HG02763 (cell line): ENCODE data around the gene DHRS1.
"Not testable (repeated sequence)": the region's sequence is repeated elsewhere in the genome, so short reads cannot be mapped to it uniquely, and the experiment has no call there.

ENCODE experiments used
- ATAC-seq: cut with Tn5 transposase; IDR thresholded peaks from one replicate; pipeline ENCODE4 v1.9.1; 2021; ENCODE audit warnings: mild to moderate bottlenecking, moderate library complexity; ENCODE audit not compliant: unreplicated experiment

Gene DHRS1

GRCh38 chr14:24329073-24329663, 29.6 kb upstream of the DHRS1 start:
- no peak for ATAC-seq

DNA sequence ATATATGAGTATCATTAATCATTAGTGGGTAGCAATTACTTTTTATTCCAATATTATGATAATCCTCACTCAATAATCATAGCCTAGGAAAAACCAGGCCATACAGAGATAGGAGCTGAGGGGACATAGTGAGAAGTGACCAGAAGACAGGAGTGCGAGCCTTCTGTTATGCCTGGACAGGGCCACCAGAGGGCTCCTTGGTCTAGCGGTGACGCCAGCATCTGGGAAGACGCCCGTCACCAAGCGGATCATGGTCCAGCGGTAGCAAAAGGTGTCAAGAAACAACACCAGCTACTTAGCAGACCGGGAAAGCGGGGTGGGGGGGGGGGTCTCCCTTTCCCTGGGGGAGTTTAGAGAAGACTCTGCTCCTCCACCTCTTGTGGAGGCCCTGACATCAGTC, 28.3 kb upstream of the DHRS1 start:
- ATAC-seq = not testable (repeated sequence)

- no peak for ATAC-seq
Measured at GRCh38 chr14:24327303-24327702, 27.7 kb upstream of the DHRS1 start.

DNA sequence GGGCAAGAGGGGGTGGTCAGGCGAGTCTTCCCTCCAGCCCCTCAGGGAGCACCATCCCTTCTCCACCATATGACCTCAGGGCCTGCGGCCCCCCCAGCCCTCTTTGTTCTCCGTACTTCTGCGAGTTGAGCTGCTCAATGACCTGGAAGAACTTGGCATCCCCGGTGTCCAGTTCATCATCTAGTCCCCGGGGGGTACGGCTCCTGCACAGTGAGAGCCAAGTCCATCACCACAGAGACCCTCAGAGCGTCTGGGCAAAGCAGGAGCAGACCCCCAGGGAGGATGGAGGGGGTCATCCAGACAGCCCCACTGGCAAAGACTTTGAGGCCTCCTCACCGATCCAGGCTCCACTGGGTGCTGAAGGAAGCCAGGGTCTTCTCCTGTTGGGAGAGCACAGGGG, 26.4 kb upstream of the DHRS1 start:
- no peak for ATAC-seq

GRCh38 chr14:24325041-24325530, 25.5 kb upstream of the DHRS1 start:
- no peak for ATAC-seq

DNA sequence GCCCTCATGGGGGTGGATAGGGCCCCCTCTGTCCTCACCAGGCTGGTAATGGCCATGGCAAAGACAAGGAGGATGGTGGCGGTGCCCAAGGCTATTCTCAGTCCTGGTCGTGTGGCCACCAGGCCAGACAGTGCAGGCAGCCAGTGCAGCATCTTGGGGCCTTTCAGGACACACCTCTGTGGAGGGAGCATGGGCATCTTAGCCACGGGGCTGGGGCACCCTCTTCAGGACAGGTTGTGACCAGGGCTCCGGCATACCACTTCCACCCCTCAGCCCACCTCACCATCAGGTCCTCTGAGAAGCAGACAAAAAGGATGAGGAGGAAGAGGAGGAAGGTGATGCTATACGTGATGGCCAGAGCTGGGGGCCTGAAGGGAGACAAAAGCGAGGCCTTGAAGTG, 24.4 kb upstream of the DHRS1 start:
- no peak for ATAC-seq

- ATAC-seq = no peak
Measured at GRCh38 chr14:24323341-24323740, 23.8 kb upstream of the DHRS1 start.

DNA sequence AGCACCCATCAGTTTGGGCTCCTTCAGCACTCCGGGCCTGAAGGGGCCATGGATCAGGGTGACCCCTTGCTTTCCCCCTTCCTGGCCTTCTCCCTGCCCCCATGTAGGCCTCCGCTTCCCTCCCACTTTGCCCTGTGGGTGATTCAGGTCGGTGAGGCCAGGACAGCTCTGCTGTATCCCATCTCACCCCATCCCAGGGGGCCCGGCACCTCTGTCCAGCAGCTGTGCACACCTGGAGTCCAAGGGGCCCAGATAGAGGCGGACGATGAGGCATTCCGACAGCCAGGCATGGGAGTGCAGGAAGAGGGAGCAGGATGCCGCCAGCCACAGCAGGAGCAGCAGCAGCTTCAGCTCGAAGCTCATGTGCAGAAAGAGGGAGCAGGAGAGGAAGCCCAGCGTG, 23.1 kb upstream of the DHRS1 start:
- ATAC-seq = no peak

- ATAC-seq = no peak
Measured at GRCh38 chr14:24321212-24321975, 21.8 kb upstream of the DHRS1 start.

DNA sequence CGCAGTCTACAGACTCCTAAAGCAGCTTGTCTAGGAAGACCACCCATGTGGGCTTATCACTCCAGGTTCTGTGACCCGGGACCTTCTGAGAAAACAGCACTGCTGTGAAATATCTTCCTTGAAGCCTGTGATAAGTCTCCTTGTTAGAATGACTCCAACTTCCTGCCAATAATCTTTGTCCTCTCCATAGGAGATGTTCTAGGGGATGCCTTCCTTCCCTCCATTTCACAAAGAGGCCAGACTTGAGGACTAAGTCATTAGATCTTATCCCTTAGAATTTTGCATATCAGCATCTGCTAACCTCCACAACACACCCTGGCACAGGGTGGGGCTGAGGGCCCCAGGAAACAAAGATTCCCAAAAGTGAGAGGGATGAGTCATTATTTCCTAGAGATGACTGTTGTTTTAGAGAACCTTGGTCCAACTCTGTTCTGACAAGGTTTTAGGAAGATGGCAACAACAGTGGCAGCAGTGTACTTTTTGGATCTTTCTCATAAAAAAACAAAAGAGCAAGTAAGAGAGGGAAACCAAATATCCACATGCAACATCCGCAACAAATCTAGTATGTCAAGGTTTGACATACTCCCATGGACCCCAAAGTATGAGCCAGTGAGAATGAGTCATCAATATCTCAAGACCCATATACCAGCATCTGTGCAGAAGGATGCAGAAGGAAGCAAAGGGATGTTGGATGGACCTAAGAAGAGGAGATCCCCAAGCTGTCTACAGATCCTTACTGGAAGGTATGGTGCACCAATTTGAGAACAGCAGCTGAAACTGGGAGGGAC, 17.8 kb upstream of the DHRS1 start:
- no peak for ATAC-seq

DNA sequence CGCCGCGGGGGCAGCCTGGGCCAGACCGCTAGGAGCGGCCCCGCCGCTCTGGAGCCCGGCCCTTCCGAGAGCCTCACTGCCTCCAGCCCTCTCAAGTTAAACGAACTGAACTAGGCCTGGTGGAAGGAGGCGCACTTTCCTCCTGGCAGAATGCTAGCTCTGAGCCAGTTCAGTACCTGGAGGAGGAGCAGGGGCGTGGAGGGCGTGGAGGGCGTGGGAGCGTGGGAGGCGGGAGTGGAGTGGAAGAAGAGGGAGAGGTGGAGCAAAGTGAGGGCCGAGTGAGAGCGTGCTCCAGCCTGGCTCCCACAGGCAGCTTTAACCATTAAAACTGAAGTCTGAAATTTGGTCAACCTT, 17.0 kb upstream of the DHRS1 start:
- ATAC-seq = no peak

DNA sequence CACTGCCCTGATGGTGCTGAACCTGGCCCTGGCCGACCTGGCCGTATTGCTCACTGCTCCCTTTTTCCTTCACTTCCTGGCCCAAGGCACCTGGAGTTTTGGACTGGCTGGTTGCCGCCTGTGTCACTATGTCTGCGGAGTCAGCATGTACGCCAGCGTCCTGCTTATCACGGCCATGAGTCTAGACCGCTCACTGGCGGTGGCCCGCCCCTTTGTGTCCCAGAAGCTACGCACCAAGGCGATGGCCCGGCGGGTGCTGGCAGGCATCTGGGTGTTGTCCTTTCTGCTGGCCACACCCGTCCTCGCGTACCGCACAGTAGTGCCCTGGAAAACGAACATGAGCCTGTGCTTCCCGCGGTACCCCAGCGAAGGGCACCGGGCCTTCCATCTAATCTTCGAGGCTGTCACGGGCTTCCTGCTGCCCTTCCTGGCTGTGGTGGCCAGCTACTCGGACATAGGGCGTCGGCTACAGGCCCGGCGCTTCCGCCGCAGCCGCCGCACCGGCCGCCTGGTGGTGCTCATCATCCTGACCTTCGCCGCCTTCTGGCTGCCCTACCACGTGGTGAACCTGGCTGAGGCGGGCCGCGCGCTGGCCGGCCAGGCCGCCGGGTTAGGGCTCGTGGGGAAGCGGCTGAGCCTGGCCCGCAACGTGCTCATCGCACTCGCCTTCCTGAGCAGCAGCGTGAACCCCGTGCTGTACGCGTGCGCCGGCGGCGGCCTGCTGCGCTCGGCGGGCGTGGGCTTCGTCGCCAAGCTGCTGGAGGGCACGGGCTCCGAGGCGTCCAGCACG, 16.4 kb upstream of the DHRS1 start:
- ATAC-seq = no peak

GRCh38 chr14:24315243-24315806, 15.7 kb upstream of the DHRS1 start:
- ATAC-seq = no peak

GRCh38 chr14:24314377-24315193, 15.0 kb upstream of the DHRS1 start:
- ATAC-seq = no peak

DNA sequence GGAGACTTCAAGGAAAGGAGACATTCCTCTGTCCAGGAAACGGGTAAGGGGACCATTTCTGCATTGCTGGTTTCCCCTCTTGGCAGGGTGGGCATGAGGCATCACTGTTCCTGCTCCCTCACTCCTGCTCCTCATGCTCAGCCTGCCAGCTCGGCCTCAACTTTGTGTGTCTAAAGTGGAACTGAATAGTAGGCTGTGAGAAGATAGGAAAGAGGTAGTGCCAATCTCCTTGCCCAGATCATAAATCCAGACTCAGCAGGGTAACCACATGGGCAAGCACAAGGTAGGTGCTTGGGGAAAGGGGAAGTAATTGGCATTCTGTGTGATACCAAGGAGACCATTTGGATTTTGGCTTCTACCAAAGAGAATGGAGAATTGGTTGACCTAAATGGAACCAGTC, 14.3 kb upstream of the DHRS1 start:
- ATAC-seq = no peak

DNA sequence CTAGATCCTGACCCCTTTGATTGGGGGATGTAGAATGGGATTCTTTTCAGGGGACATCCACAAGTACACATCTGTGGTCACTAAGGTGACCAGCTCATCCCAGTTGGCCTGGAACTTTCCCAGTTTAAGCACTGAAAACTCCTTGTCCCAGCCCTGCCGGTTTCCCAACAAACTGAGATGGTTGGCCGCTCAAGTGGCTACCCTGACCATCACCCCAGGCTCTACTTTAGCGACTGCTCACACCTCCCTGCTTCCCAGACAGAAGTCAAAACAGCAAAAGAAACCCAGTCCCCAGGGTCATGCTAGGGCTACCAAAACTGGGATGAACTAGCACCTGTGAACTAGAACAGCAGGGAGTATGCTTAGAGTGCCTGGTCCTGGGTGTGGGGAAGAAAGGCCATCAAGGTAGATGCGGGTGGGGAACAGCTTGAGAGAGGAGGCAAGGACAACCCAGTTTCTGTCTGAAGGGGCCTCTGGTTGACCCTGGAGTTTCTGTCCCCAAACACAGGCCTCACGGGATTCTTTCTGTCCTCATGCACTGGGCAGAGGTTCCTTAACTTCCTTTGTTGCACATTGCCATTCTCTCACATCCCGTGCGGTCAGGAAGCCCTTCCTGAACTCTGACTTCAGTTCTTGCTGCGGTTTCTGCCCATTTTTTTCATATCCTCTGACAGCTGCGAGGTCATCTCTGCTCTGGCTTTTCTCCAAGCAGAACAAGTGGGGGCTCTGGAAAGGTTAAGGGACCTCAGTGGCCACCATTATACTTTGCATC, 13.3 kb upstream of the DHRS1 start:
- no peak for ATAC-seq

DNA sequence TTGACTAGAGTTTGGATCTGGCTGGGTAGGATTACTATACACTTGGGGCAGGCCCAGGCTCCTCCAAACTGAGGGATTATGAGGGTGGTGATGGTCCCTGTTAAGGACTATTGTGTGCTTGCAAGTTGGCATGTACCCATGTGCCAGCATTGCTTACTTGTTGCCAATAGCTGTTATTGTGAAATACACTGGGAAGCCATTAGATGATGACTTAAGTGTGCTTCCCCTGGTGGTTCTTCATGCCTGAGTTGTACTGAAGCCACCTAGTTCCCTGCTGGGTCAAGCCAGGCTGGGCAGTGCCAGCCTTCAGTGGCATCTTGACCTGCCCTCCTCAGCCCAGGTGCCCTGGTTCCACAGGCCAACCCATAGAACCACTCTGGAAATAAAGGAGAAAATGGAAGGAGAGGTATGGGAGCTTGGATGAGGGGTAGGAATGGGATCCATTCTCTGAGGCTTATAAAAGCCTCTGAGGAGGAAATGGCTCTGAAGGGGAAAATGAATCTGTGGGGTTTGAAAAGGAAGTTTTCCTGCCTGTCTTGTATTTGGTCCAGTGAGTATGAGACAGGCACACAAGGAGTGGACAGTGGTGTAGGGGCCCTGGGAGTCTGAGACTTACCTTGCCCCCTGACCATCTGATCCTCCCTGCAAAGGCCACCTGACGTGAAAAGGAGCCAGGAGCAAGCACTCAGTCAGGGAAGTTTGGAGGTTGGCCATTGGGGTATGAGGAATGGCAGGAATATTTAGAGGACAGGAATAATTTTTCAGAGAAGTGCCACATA, 12.4 kb upstream of the DHRS1 start:
- no peak for ATAC-seq
